Loucy (cell line): ENCODE data around the gene TMA7B.

Source experiments
- H2AFZ ChIP-seq: fragments of 200-600 bp; sonication (generic); 2 replicates; pipeline ENCODE4 v1.6.0; 2016; ENCODE audit warnings: antibody characterized with exemption, mild to moderate bottlenecking, low read length, moderate library complexity
- H3F3A ChIP-seq: fragments of 200-600 bp; 2 replicates; pipeline ENCODE4 v1.6.0; 2016; ENCODE audit warnings: antibody characterized with exemption, low read depth, mild to moderate bottlenecking
- H3K27me3 ChIP-seq: fragments of 200-600 bp; sonication (generic); 2 replicates; pipeline ENCODE4 v1.6.1; 2014; ENCODE audit warnings: low read length, mild to moderate bottlenecking; ENCODE audit not compliant: insufficient read depth, poor library complexity, severe bottlenecking
- H3K36me3 ChIP-seq: fragments of 200-600 bp; sonication (generic); 2 replicates; pipeline ENCODE4 v1.6.1; 2016; ENCODE audit warnings: low read length; ENCODE audit not compliant: insufficient read depth
- H3K4me1 ChIP-seq: fragments of 200-600 bp; sonication (generic); 2 replicates; pipeline ENCODE4 v1.5.1; 2014; ENCODE audit warnings: low read length, mild to moderate bottlenecking; ENCODE audit not compliant: insufficient read depth, poor library complexity, severe bottlenecking
- H3K4me2 ChIP-seq: fragments of 200-600 bp; sonication (generic); 2 replicates; pipeline ENCODE4 v1.6.0; 2014; ENCODE audit warnings: antibody characterized with exemption, low read length, low read depth, mild to moderate bottlenecking; ENCODE audit not compliant: poor library complexity, severe bottlenecking
- H3K4me3 ChIP-seq: fragments of 200-600 bp; sonication (generic); 2 replicates; pipeline ENCODE4 v1.5.1; 2014; ENCODE audit warnings: low read length, mild to moderate bottlenecking, mixed read lengths; ENCODE audit not compliant: poor library complexity, severe bottlenecking
- H3K79me2 ChIP-seq: fragments of 200-600 bp; sonication (generic); 2 replicates; pipeline ENCODE4 v1.6.1; 2014; ENCODE audit warnings: low read length; ENCODE audit not compliant: insufficient read depth
- H3K9ac ChIP-seq: fragments of 200-600 bp; sonication (generic); 2 replicates; pipeline ENCODE4 v1.6.0; 2014; ENCODE audit warnings: mild to moderate bottlenecking, low read depth, low read length, moderate library complexity; ENCODE audit not compliant: poor library complexity, severe bottlenecking
- H3K9me2 ChIP-seq: fragments of 200-600 bp; sonication (generic); replicated peaks from 2 replicates; pipeline ENCODE4 v1.6.1; 2016; ENCODE audit warnings: low read depth, low read length, mixed read lengths
- H3K9me3 ChIP-seq: fragments of 200-600 bp; sonication (generic); 2 replicates; pipeline ENCODE4 v1.6.1; 2014; ENCODE audit warnings: mild to moderate bottlenecking, antibody characterized with exemption, low read length, low read depth; ENCODE audit not compliant: insufficient read depth
- H4K20me1 ChIP-seq: fragments of 200-600 bp; sonication (generic); 2 replicates; pipeline ENCODE4 v1.6.0; 2014; ENCODE audit warnings: antibody characterized with exemption, low read length, mild to moderate bottlenecking; ENCODE audit not compliant: insufficient read depth, poor library complexity, severe bottlenecking
- CTCF ChIP-seq: fragments of 200-600 bp; sonication (generic); conservative IDR thresholded peaks from 2 replicates; pipeline ENCODE4 v1.5.1; 2014; ENCODE audit warnings: mild to moderate bottlenecking, antibody characterized with exemption, low read length
- EZH2phosphoT487 ChIP-seq: fragments of 200-600 bp; IDR thresholded peaks from 2 replicates; pipeline ENCODE4 v1.6.1; 2018; ENCODE audit warnings: antibody characterized with exemption, mild to moderate bottlenecking, moderate library complexity, borderline replicate concordance

The TMA7B gene

GRCh38 chr22:39973656-39974055, 13.5 kb downstream of the TMA7B start:
- H3K36me3 ChIP-seq: peaks cover 59% of the 10 kb centered on the region
- no peaks in the 10 kb centered on the region for H3K4me1 ChIP-seq
- no peak overlapping the region for H3K4me3 ChIP-seq
- TF ChIP-seq CTCF: no peak
- TF ChIP-seq EZH2phosphoT487: no peak
- no peak overlapping the region for H2AFZ ChIP-seq
- H3F3A ChIP-seq: no peaks in the 10 kb centered on the region
- H3K9ac ChIP-seq: no peak overlapping the region
- no peaks in the 10 kb centered on the region for H3K79me2 ChIP-seq
- no peaks in the 10 kb centered on the region for H4K20me1 ChIP-seq
- no peaks in the 10 kb centered on the region for H3K9me3 ChIP-seq
- H3K4me2 ChIP-seq: no peak overlapping the region
- H3K9me2 ChIP-seq: no peaks in the 10 kb centered on the region
- no peaks in the 10 kb centered on the region for H3K27me3 ChIP-seq

- no peaks in the 10 kb centered on the region for H3K27me3 ChIP-seq
- H3K36me3 ChIP-seq: peaks cover 55% of the 10 kb centered on the region
- H2AFZ ChIP-seq: no peak overlapping the region
- no peaks in the 10 kb centered on the region for H4K20me1 ChIP-seq
- no peak overlapping the region for H3K9ac ChIP-seq
- no peaks in the 10 kb centered on the region for H3F3A ChIP-seq
- no peaks in the 10 kb centered on the region for H3K9me2 ChIP-seq
- H3K4me3 ChIP-seq: no peak overlapping the region
- H3K4me1 ChIP-seq: no peaks in the 10 kb centered on the region
- no peaks in the 10 kb centered on the region for H3K79me2 ChIP-seq
- no peaks in the 10 kb centered on the region for H3K9me3 ChIP-seq
- TF ChIP-seq CTCF (no peak), EZH2phosphoT487 (no peak)
- H3K4me2 ChIP-seq: no peak overlapping the region
Observed at GRCh38 chr22:39974065-39974464, 13.9 kb downstream of the TMA7B start.

- no peaks in the 10 kb centered on the region for H4K20me1 ChIP-seq
- no peak overlapping the region for H3K4me3 ChIP-seq
- no peaks in the 10 kb centered on the region for H3K79me2 ChIP-seq
- peaks cover 4% of the 10 kb centered on the region for H3K4me1 ChIP-seq
- no peak overlapping the region for H3K9ac ChIP-seq
- H3F3A ChIP-seq: no peaks in the 10 kb centered on the region
- H3K4me2 ChIP-seq: no peak overlapping the region
- no peaks in the 10 kb centered on the region for H3K9me2 ChIP-seq
- H3K9me3 ChIP-seq: no peaks in the 10 kb centered on the region
- TF ChIP-seq CTCF (no peak), EZH2phosphoT487 (no peak)
- no peak overlapping the region for H2AFZ ChIP-seq
- no peaks in the 10 kb centered on the region for H3K27me3 ChIP-seq
- H3K36me3 ChIP-seq: peaks cover 11% of the 10 kb centered on the region; the same call in 1 of the 2 replicates
Observed at GRCh38 chr22:39979048-39979447, 18.9 kb downstream of the TMA7B start.
